HPDE6-E6E7 (cell line): ENCODE measurements around the gene EIF3K.

Source experiments
- DNase-seq: peaks from one replicate; pipeline ENCODE4 v3.0.0; 2011; ENCODE audit warnings: missing footprints; ENCODE audit errors: extremely low spot score

EIF3K gene

GRCh38 chr19:38684078-38684861 is 65.3 kb downstream of the EIF3K start:
- DNase-seq, result peak; percentile 95

GRCh38 chr19:38684862-38685665 is 66.1 kb downstream of the EIF3K start:
- no peak for DNase-seq

GRCh38 chr19:38685666-38686529 is 66.9 kb downstream of the EIF3K start:
- no peak for DNase-seq

GRCh38 chr19:38686530-38686888 is 67.5 kb downstream of the EIF3K start:
- no peak for DNase-seq
